ENCODE measurements around the gene CHST4. TPM values are rescaled to one million over a fixed set of nuclear protein-coding genes. Genes with fewer than 3 reads are reported as not detected.
A peak's percentile ranks its signal among the peaks of the same experiment; 100 is the strongest.
"Not testable (repeated sequence)": the region's sequence is repeated elsewhere in the genome, so short reads cannot be mapped to it uniquely, and the experiment has no call there.

Gene CHST4
- total RNA-seq: not detected

- no peak for DNase-seq
Observed at GRCh38 chr16:71526111-71526631, at the start of gene CHST4. Gene CHST4, plus strand, starts transcription at chr16:71526426. Its CDS starts 10,252 bp downstream, at chr16:71536678.

- DNase-seq: no peak
Observed at GRCh38 chr16:71476457-71477124, 49.6 kb upstream of the CHST4 start.

GRCh38 chr16:71479420-71479819 lies 46.8 kb upstream of the CHST4 start:
- DNase-seq: no peak

- no peak for DNase-seq
Observed at GRCh38 chr16:71480956-71481355, 45.3 kb upstream of the CHST4 start.

- no peak for DNase-seq
Observed at GRCh38 chr16:71482569-71482968, 43.7 kb upstream of the CHST4 start.

GRCh38 chr16:71484006-71484893 lies 42.0 kb upstream of the CHST4 start:
- DNase-seq: peak; percentile 90

- DNase-seq: no peak
Observed at GRCh38 chr16:71489122-71489521, 37.1 kb upstream of the CHST4 start, which contains the start of gene ZNF19. Gene ZNF19, minus strand, starts transcription at chr16:71489324. Its CDS starts 7,210 bp downstream, at chr16:71482114.

- no peak for DNase-seq
Observed at GRCh38 chr16:71490361-71490760, 35.9 kb upstream of the CHST4 start.

- no peak for DNase-seq
Observed at GRCh38 chr16:71491054-71491453, 35.2 kb upstream of the CHST4 start.

- no peak for DNase-seq
Observed at GRCh38 chr16:71492786-71493185, 33.4 kb upstream of the CHST4 start.

GRCh38 chr16:71493213-71493612 lies 33.0 kb upstream of the CHST4 start:
- no peak for DNase-seq

- no peak for DNase-seq
Observed at GRCh38 chr16:71498031-71498430, 28.2 kb upstream of the CHST4 start.

GRCh38 chr16:71499775-71500364 lies 26.4 kb upstream of the CHST4 start:
- DNase-seq: no peak

GRCh38 chr16:71500964-71501363 lies 25.3 kb upstream of the CHST4 start:
- DNase-seq: no peak

GRCh38 chr16:71501547-71501946 lies 24.7 kb upstream of the CHST4 start:
- no peak for DNase-seq

GRCh38 chr16:71504051-71504450 lies 22.2 kb upstream of the CHST4 start:
- not testable (repeated sequence) for DNase-seq

GRCh38 chr16:71504901-71505300 lies 21.3 kb upstream of the CHST4 start:
- DNase-seq: no peak

- no peak for DNase-seq
Observed at GRCh38 chr16:71507061-71507460, 19.2 kb upstream of the CHST4 start.

GRCh38 chr16:71513302-71513701 lies 12.9 kb upstream of the CHST4 start:
- DNase-seq: no peak

- DNase-seq: no peak
Observed at GRCh38 chr16:71514476-71514875, 11.8 kb upstream of the CHST4 start.

GRCh38 chr16:71515026-71515425 lies 11.2 kb upstream of the CHST4 start:
- no peak for DNase-seq

- DNase-seq: no peak
Observed at GRCh38 chr16:71520550-71520949, 5.7 kb upstream of the CHST4 start.
